ENCODE results near the gene SPINK1. TPM values are rescaled to one million over a fixed set of nuclear protein-coding genes. Genes with fewer than 3 reads are reported as not detected.

Gene SPINK1
- total and polyA plus RNA-seq, 2 of the 13 experiments (the other 11 are each of a cell fraction or from before 2014, with no cell fraction given): 14.7 to 17.1 TPM

- POLR2A ChIA-PET: no interaction called here
Observed at GRCh38 chr5:147876626-147877025, 45.2 kb upstream of the SPINK1 start.

GRCh38 chr5:147876141-147876540, 44.7 kb upstream of the SPINK1 start:
- Histone ChIP-seq H3K27me3 (ENCODE audit: control insufficient read depth in 1 of 2, insufficient read depth in 2 of 2, low read length in 2 of 2) (no peaks in the 10 kb centered on the region; a peak in 1 of 5 replicates), H3K4me3 (replicated peaks in 1 of 3; ENCODE audit: insufficient read depth in 1 of 3, low read depth in 2 of 3, low read length in 3 of 3) (no peak overlapping the region), H3K4me1 (ENCODE audit: insufficient read depth, low read length) (no peaks in the 10 kb centered on the region), H3K9me3 (ENCODE audit: low read length) (no peaks in the 10 kb centered on the region), H3K4me2 (ENCODE audit: low read depth, low read length) (no peak overlapping the region), H3K79me2 (ENCODE audit: insufficient read depth, low read length) (no peaks in the 10 kb centered on the region), H2AFZ (ENCODE audit: low read length) (no peak overlapping the region), H3K27ac (ENCODE audit: extremely low read length, insufficient read depth, low read length) (no peak overlapping the region), H3K36me3 (replicated peaks in 1 of 2; ENCODE audit: control insufficient read depth in 1 of 2, insufficient read depth in 2 of 2, low read length in 2 of 2) (no peaks in the 10 kb centered on the region), H4K20me1 (ENCODE audit: insufficient read depth, low read length) (no peaks in the 10 kb centered on the region), H3K9ac (ENCODE audit: insufficient read depth, low read depth, low read length) (no peak overlapping the region)
- FAIRE-seq (no peak), DNase-seq (ENCODE audit: low spot score) (no peak), ATAC-seq (no peak)
- intact Hi-C loops (cut with micrococcal nuclease; ENCODE audit: unreplicated experiment) (no loop called here), in situ Hi-C loops (cut with HindIII; ENCODE audit: extremely low pct_ligation_motif_present, low pct_unique_long_range_greater_than_20kb) (no loop called here)
- ChIA-PET CTCF (ENCODE audit: low intra/inter-chr PET ratio, low total read pairs) (no interaction called here), POLR2A (no interaction called here)
- no TSS peak for BruUV-seq (replicated peaks)
- TF ChIP-seq LRRFIP1 (CRISPR knock-in tag; conservative IDR thresholded peaks at IDR 0.05) (no peak), NR2F1 (CRISPR knock-in tag; IDR thresholded peaks at IDR 0.05) (no peak), MTA3 (CRISPR knock-in tag; IDR thresholded peaks at IDR 0.05) (no peak), MIER2 (CRISPR knock-in tag; IDR thresholded peaks at IDR 0.05) (no peak), KLF9 (CRISPR knock-in tag; IDR thresholded peaks at IDR 0.05; ENCODE audit: low read depth) (no peak)
- TF ChIP-seq, protein P1, sequence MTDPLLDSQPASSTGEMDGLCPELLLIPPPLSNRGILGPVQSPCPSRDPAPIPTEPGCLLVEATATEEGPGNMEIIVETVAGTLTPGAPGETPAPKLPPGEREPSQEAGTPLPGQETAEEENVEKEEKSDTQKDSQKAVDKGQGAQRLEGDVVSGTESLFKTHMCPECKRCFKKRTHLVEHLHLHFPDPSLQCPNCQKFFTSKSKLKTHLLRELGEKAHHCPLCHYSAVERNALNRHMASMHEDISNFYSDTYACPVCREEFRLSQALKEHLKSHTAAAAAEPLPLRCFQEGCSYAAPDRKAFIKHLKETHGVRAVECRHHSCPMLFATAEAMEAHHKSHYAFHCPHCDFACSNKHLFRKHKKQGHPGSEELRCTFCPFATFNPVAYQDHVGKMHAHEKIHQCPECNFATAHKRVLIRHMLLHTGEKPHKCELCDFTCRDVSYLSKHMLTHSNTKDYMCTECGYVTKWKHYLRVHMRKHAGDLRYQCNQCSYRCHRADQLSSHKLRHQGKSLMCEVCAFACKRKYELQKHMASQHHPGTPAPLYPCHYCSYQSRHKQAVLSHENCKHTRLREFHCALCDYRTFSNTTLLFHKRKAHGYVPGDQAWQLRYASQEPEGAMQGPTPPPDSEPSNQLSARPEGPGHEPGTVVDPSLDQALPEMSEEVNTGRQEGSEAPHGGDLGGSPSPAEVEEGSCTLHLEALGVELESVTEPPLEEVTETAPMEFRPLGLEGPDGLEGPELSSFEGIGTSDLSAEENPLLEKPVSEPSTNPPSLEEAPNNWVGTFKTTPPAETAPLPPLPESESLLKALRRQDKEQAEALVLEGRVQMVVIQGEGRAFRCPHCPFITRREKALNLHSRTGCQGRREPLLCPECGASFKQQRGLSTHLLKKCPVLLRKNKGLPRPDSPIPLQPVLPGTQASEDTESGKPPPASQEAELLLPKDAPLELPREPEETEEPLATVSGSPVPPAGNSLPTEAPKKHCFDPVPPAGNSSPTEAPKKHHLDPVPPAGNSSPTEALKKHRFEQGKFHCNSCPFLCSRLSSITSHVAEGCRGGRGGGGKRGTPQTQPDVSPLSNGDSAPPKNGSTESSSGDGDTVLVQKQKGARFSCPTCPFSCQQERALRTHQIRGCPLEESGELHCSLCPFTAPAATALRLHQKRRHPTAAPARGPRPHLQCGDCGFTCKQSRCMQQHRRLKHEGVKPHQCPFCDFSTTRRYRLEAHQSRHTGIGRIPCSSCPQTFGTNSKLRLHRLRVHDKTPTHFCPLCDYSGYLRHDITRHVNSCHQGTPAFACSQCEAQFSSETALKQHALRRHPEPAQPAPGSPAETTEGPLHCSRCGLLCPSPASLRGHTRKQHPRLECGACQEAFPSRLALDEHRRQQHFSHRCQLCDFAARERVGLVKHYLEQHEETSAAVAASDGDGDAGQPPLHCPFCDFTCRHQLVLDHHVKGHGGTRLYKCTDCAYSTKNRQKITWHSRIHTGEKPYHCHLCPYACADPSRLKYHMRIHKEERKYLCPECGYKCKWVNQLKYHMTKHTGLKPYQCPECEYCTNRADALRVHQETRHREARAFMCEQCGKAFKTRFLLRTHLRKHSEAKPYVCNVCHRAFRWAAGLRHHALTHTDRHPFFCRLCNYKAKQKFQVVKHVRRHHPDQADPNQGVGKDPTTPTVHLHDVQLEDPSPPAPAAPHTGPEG (CRISPR knock-in tag; IDR thresholded peaks at IDR 0.05): no peak

More at GRCh38 chr5:147876626-147877025, 45.2 kb upstream of the SPINK1 start:
- H3K36me3 ChIP-seq (replicated peaks in 1 of 2; ENCODE audit: control insufficient read depth in 1 of 2, insufficient read depth in 2 of 2, low read length in 2 of 2): no peaks in the 10 kb centered on the region
- no peaks in the 10 kb centered on the region for H3K9me3 ChIP-seq (ENCODE audit: low read length)
- H3K4me2 ChIP-seq (ENCODE audit: low read depth, low read length): no peak overlapping the region
- DNase-seq (ENCODE audit: low spot score) (no peak), FAIRE-seq (no peak), ATAC-seq (no peak)
- H3K4me3 ChIP-seq (replicated peaks in 1 of 3; ENCODE audit: insufficient read depth in 1 of 3, low read depth in 2 of 3, low read length in 3 of 3): no peak overlapping the region
- H4K20me1 ChIP-seq (ENCODE audit: insufficient read depth, low read length): no peaks in the 10 kb centered on the region
- in situ Hi-C loops (cut with HindIII; ENCODE audit: extremely low pct_ligation_motif_present, low pct_unique_long_range_greater_than_20kb) (no loop called here), intact Hi-C loops (cut with micrococcal nuclease; ENCODE audit: unreplicated experiment) (no loop called here)
- no peaks in the 10 kb centered on the region for H3K4me1 ChIP-seq (ENCODE audit: insufficient read depth, low read length)
- BruUV-seq (replicated peaks): no TSS peak
- H3K9ac ChIP-seq (ENCODE audit: insufficient read depth, low read depth, low read length): no peak overlapping the region
- no peaks in the 10 kb centered on the region; a peak in 1 of 5 replicates for H3K27me3 ChIP-seq (ENCODE audit: control insufficient read depth in 1 of 2, insufficient read depth in 2 of 2, low read length in 2 of 2)
- TF ChIP-seq SMAD1 (CRISPR knock-in tag; IDR thresholded peaks at IDR 0.05; ENCODE audit: borderline replicate concordance, low read depth) (no peak), ATF5 (CRISPR knock-in tag; IDR thresholded peaks at IDR 0.05; ENCODE audit: low read depth) (no peak), KLF6 (CRISPR knock-in tag; IDR thresholded peaks at IDR 0.05) (no peak), KLF13 (CRISPR knock-in tag; IDR thresholded peaks at IDR 0.05) (no peak), ZNF549 (CRISPR knock-in tag; IDR thresholded peaks at IDR 0.05) (no peak), ZNF709 (CRISPR knock-in tag; IDR thresholded peaks at IDR 0.05) (no peak)
- H3K79me2 ChIP-seq (ENCODE audit: insufficient read depth, low read length): no peaks in the 10 kb centered on the region
- 5% methylated on average over 2 of the region's 2 CpGs for WGBS (ENCODE audit: low lambda C conversion rate)
- no peak overlapping the region for H3K27ac ChIP-seq (ENCODE audit: extremely low read length, insufficient read depth, low read length)
- CTCF ChIA-PET (ENCODE audit: low intra/inter-chr PET ratio, low total read pairs): no interaction called here
- H2AFZ ChIP-seq (ENCODE audit: low read length): no peak overlapping the region

Data from HepG2 (cell line).